ENCODE results near the gene ERBIN.
"Not testable (repeated sequence)": the region's sequence is repeated elsewhere in the genome, so short reads cannot be mapped to it uniquely, and the experiment has no call there.

The ERBIN gene

GRCh38 chr5:65886387-65886786, 40.0 kb upstream of the ERBIN start:
- TF ChIP-seq CTCF (IDR thresholded peaks at IDR 0.05; ENCODE audit: control extremely low read depth, extremely low read depth, low read depth, missing control alignments): no peak
- no peak for DNase-seq (ENCODE audit: extremely low spot score)
- CTCF ChIA-PET: interaction anchor here (0.9 to 1.9 kb wide), 2 partner anchors 11 to 83 kb away, joined by 3 to 4 read pairs; no protein-coding TSS in a partner anchor
- POLR2A ChIA-PET: no interaction called here

GRCh38 chr5:65892024-65892423, 34.4 kb upstream of the ERBIN start:
- POLR2A ChIA-PET; CTCF ChIA-PET; DNase-seq (ENCODE audit: extremely low spot score): not testable (repeated sequence)

- no peak for TF ChIP-seq CTCF (IDR thresholded peaks at IDR 0.05; ENCODE audit: control extremely low read depth, extremely low read depth, low read depth, missing control alignments)
- CTCF ChIA-PET: no interaction called here
- POLR2A ChIA-PET: no interaction called here
- no peak for DNase-seq (ENCODE audit: extremely low spot score)
Measured at GRCh38 chr5:65892801-65893200, 33.6 kb upstream of the ERBIN start.

GRCh38 chr5:65893749-65894430, 32.5 kb upstream of the ERBIN start:
- no peak for TF ChIP-seq CTCF (IDR thresholded peaks at IDR 0.05; ENCODE audit: control extremely low read depth, extremely low read depth, low read depth, missing control alignments)
- no peak for DNase-seq (ENCODE audit: extremely low spot score)
- ChIA-PET CTCF (interaction anchor here (1.5 kb wide), 1 partner anchor 15 kb away, joined by 3 read pairs; no protein-coding TSS in a partner anchor), POLR2A (no interaction called here)

- ChIA-PET CTCF (interaction anchor here (0.9 to 1.9 kb wide), 3 partner anchors 8 to 20 kb away, joined by 3 to 7 read pairs (median 3); no protein-coding TSS in a partner anchor), POLR2A (no interaction called here)
- TF ChIP-seq CTCF (IDR thresholded peaks at IDR 0.05; ENCODE audit: control extremely low read depth, extremely low read depth, low read depth, missing control alignments): no peak
- no peak for DNase-seq (ENCODE audit: extremely low spot score)
Measured at GRCh38 chr5:65895891-65896290, 30.5 kb upstream of the ERBIN start.

- CTCF ChIA-PET: interaction anchor here (2.6 kb wide), 1 partner anchor 8 kb away, joined by 5 read pairs; no protein-coding TSS in a partner anchor
- no peak for DNase-seq (ENCODE audit: extremely low spot score)
- TF ChIP-seq CTCF (IDR thresholded peaks at IDR 0.05; ENCODE audit: control extremely low read depth, extremely low read depth, low read depth, missing control alignments): no peak
- POLR2A ChIA-PET: no interaction called here
Measured at GRCh38 chr5:65900746-65901145, 25.6 kb upstream of the ERBIN start.

- ChIA-PET POLR2A (no interaction called here), CTCF (no interaction called here)
- TF ChIP-seq CTCF (IDR thresholded peaks at IDR 0.05; ENCODE audit: control extremely low read depth, extremely low read depth, low read depth, missing control alignments): no peak
- no peak for DNase-seq (ENCODE audit: extremely low spot score)
Measured at GRCh38 chr5:65902104-65902503, 24.3 kb upstream of the ERBIN start.

All from GM10248 (cell line).